Measurements from ENCODE around the gene OCEL1. TPM values are rescaled to one million over a fixed set of nuclear protein-coding genes. Genes with fewer than 3 reads are reported as not detected.

Gene OCEL1
- total RNA-seq, 1 donor from 2014 or later: 21.8 TPM

DNA sequence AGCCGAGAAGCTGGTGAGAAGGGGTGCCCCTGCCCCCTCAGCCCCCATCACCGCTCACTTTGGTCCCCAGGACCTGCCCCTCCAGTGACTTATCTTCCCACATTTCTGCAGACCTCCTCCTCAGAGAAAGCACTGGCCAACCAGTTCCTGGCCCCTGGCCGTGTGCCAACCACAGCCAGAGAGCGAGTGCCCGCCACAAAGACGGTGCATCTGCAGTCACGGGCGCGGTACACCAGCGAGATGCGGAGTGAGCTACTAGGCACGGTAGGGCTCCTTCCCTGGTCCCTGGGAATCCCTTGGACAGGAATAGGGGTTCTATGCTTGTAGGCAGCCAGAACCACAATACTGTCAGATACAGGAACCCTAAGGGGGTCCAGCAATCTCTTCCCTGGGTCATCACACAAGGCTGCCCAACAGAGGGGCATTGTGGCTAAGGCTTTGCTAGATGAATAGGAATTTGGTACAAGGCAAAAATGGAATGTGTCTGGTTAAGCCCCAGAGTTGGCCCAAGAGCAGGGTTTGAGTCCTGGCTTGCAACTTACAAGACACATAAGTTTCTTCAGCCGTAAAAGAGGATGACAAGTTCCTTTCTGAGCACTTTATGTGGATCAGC is 9.9 kb upstream of the OCEL1 start:
- DNase-seq (ENCODE audit: low spot score, unreplicated experiment): no peak
- peaks cover 12% of the 10 kb centered on the region for H3K36me3 Mint-ChIP-seq (ENCODE audit: insufficient read depth)
- TF ChIP-seq, protein P1, sequence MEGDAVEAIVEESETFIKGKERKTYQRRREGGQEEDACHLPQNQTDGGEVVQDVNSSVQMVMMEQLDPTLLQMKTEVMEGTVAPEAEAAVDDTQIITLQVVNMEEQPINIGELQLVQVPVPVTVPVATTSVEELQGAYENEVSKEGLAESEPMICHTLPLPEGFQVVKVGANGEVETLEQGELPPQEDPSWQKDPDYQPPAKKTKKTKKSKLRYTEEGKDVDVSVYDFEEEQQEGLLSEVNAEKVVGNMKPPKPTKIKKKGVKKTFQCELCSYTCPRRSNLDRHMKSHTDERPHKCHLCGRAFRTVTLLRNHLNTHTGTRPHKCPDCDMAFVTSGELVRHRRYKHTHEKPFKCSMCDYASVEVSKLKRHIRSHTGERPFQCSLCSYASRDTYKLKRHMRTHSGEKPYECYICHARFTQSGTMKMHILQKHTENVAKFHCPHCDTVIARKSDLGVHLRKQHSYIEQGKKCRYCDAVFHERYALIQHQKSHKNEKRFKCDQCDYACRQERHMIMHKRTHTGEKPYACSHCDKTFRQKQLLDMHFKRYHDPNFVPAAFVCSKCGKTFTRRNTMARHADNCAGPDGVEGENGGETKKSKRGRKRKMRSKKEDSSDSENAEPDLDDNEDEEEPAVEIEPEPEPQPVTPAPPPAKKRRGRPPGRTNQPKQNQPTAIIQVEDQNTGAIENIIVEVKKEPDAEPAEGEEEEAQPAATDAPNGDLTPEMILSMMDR (IDR thresholded peaks at IDR 0.05; ENCODE audit: unreplicated experiment): no peak
- no peak overlapping the region for H3K27ac Mint-ChIP-seq
- H3K9me3 Mint-ChIP-seq (ENCODE audit: low read depth): no peaks in the 10 kb centered on the region
- peaks cover 4% of the 10 kb centered on the region for H3K4me1 Mint-ChIP-seq (ENCODE audit: low read depth)
- no peaks in the 10 kb centered on the region for H3K27me3 Mint-ChIP-seq
- H3K4me3 Mint-ChIP-seq (ENCODE audit: low read depth): peak overlapping the region; percentile 86

DNA sequence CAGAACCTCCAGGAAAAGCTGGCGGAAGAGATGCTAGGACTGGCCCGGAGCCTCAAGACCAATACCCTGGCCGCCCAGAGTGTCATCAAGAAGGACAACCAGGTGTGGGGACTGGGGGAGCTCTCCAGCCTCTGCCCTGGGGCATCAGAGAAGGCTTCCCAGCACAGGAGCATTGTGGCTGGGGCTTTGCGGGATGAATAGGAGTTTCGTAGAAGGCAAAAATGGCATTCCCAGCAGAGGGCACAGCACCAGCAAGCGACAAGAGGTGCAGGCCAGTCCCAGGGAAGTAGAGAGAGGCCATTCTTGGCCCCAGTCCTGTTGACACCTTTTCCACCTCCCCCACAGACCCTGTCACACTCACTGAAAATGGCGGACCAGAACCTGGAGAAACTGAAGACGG is 6.7 kb upstream of the OCEL1 start:
- peaks cover 10% of the 10 kb centered on the region for H3K36me3 Mint-ChIP-seq (ENCODE audit: insufficient read depth)
- H3K27me3 Mint-ChIP-seq: no peaks in the 10 kb centered on the region
- TF ChIP-seq, protein P1 (IDR thresholded peaks at IDR 0.05; ENCODE audit: unreplicated experiment): no peak
- no peak for DNase-seq (ENCODE audit: low spot score, unreplicated experiment)
- no peak overlapping the region for H3K4me3 Mint-ChIP-seq (ENCODE audit: low read depth)
- H3K9me3 Mint-ChIP-seq (ENCODE audit: low read depth): no peaks in the 10 kb centered on the region
- H3K4me1 Mint-ChIP-seq (ENCODE audit: low read depth): peaks cover 4% of the 10 kb centered on the region
- no peak overlapping the region for H3K27ac Mint-ChIP-seq

DNA sequence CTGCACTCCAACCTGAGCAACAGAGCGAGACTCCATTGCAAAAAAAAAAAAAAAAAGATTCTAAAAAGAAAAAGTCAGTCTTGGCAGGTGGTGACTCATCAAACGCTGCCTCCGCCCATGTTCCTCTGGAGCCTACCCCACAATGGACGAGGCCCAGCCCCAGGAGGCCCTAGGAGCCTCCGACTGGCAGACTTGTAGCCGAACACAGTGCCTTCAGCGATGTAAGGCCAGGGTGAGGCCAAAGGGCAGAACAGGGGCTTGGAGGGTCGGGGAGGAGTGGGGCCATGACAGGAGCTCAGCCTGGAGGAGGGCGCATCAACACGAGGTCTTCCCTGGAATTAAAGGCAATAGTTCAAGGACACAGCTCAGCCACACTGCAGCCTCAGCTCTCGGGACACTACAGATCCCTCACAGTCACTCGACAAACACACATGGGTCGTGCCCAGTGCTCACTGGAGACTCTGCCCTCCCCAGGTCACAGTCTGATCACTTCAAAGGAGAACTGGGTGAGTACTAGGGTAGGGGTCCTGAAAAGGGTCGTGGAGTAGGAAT is 5.7 kb upstream of the OCEL1 start:
- H3K9me3 Mint-ChIP-seq (ENCODE audit: low read depth): no peaks in the 10 kb centered on the region
- no peaks in the 10 kb centered on the region for H3K4me1 Mint-ChIP-seq (ENCODE audit: low read depth)
- no peak overlapping the region for H3K4me3 Mint-ChIP-seq (ENCODE audit: low read depth)
- peaks cover 10% of the 10 kb centered on the region for H3K36me3 Mint-ChIP-seq (ENCODE audit: insufficient read depth)
- no peaks in the 10 kb centered on the region for H3K27me3 Mint-ChIP-seq
- H3K27ac Mint-ChIP-seq: no peak overlapping the region
- no peak for DNase-seq (ENCODE audit: low spot score, unreplicated experiment)
- TF ChIP-seq, protein P1 (IDR thresholded peaks at IDR 0.05; ENCODE audit: unreplicated experiment): no peak

DNA sequence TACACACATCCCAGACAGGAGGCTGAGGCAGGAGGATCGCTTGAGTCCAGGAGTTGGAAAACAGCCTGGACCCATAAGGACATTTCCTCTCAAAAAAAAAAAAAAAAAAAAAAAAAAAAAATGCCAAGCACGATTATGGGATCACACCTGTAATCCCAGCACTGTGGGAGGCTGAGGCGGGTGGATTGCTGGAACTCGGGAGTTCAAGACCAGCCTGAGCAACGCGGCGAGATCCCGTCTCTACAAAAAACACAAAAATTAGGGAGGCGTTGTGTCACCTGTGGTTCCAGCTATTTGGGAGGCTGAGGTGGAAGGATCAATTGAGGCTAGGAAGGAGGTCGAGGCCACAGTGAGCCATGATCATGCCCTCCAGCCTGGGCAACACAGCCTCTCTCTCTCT is 973 bp upstream of the OCEL1 start:
- no peaks in the 10 kb centered on the region for H3K9me3 Mint-ChIP-seq (ENCODE audit: low read depth)
- H3K27me3 Mint-ChIP-seq: no peaks in the 10 kb centered on the region
- DNase-seq (ENCODE audit: low spot score, unreplicated experiment): no peak
- H3K4me3 Mint-ChIP-seq (ENCODE audit: low read depth): peak overlapping the region; percentile 51
- no peak overlapping the region for H3K27ac Mint-ChIP-seq
- H3K4me1 Mint-ChIP-seq (ENCODE audit: low read depth): peaks cover 2% of the 10 kb centered on the region
- peaks cover 2% of the 10 kb centered on the region for H3K36me3 Mint-ChIP-seq (ENCODE audit: insufficient read depth)
- TF ChIP-seq, protein P1 (IDR thresholded peaks at IDR 0.05; ENCODE audit: unreplicated experiment): no peak

DNA sequence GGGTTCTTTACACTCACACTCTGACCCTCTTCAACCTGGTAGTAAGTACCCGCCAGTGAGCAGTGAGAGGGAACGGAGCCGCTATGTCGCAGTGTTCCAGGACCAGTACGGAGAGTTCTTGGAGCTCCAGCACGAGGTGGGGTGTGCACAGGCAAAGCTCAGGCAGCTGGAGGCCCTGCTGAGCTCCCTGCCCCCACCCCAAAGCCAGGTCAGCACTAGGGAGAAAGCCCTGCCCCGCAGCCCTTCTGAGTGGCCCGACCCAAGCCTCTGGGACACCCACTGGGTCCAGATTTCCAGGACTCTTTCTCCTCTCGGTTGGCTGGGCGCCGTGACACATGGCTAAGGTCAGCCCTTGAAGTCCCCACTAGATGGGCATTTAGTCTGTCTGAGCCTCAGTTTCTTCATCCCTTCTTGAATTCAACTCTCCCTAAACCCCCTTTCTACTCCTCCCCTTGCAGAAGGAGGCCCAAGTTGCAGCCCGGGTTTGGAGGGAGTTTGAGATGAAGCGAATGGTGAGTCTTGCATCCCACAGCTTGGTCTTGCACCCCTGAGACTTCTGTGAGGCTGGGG is 1.9 kb downstream of the OCEL1 start:
- no peak overlapping the region for H3K4me3 Mint-ChIP-seq (ENCODE audit: low read depth)
- TF ChIP-seq, protein P1 (IDR thresholded peaks at IDR 0.05; ENCODE audit: unreplicated experiment): no peak
- H3K27me3 Mint-ChIP-seq: no peaks in the 10 kb centered on the region
- DNase-seq (ENCODE audit: low spot score, unreplicated experiment): no peak
- no peak overlapping the region for H3K27ac Mint-ChIP-seq
- H3K36me3 Mint-ChIP-seq (ENCODE audit: insufficient read depth): peaks cover 11% of the 10 kb centered on the region
- H3K9me3 Mint-ChIP-seq (ENCODE audit: low read depth): no peaks in the 10 kb centered on the region
- H3K4me1 Mint-ChIP-seq (ENCODE audit: low read depth): peaks cover 2% of the 10 kb centered on the region

Data from progenitor cell of endocrine pancreas (in vitro differentiated cells).